Ishikawa (cell line): Measurements from ENCODE around the gene ZNF18.

Experiments used
- CEBPB ChIP-seq: IDR thresholded peaks from 2 replicates; pipeline ENCODE4 v1.6.1; 2012
- CREB1 ChIP-seq: IDR thresholded peaks from 2 replicates; pipeline ENCODE4 v1.6.1; 2012; ENCODE audit warnings: low read depth
- EGR1 ChIP-seq: IDR thresholded peaks from 2 replicates; pipeline ENCODE4 v1.6.1; 2012
- EP300 ChIP-seq: IDR thresholded peaks from 2 replicates; pipeline ENCODE4 v1.6.1; 2012; ENCODE audit warnings: borderline replicate concordance
- FOXM1 ChIP-seq: IDR thresholded peaks from 2 replicates; pipeline ENCODE4 v1.6.1; 2012; ENCODE audit warnings: low read depth, borderline replicate concordance
- MAX ChIP-seq: IDR thresholded peaks from 2 replicates; pipeline ENCODE4 v1.6.1; 2012
- NFIC ChIP-seq: IDR thresholded peaks from 2 replicates; pipeline ENCODE4 v1.6.1; 2012
- RAD21 ChIP-seq: IDR thresholded peaks from 2 replicates; pipeline ENCODE4 v1.6.1; 2012; ENCODE audit warnings: low read depth
- REST ChIP-seq: IDR thresholded peaks from 2 replicates; pipeline ENCODE4 v1.6.1; 2012; ENCODE audit warnings: low read depth, mild to moderate bottlenecking
- TAF1 ChIP-seq: IDR thresholded peaks from 2 replicates; pipeline ENCODE4 v1.6.1; 2012; ENCODE audit warnings: low read depth, mild to moderate bottlenecking
- TCF12 ChIP-seq: IDR thresholded peaks from 2 replicates; pipeline ENCODE4 v1.6.1; 2012; ENCODE audit warnings: low read depth
- TEAD4 ChIP-seq: IDR thresholded peaks from 2 replicates; pipeline ENCODE4 v1.6.1; 2012
- USF1 ChIP-seq: IDR thresholded peaks from 2 replicates; pipeline ENCODE4 v1.6.1; 2012
- YY1 ChIP-seq: IDR thresholded peaks from 2 replicates; pipeline ENCODE4 v1.6.1; 2012; ENCODE audit warnings: low read depth
- ZBTB7A ChIP-seq: IDR thresholded peaks from 2 replicates; pipeline ENCODE4 v1.6.1; 2012; ENCODE audit warnings: low read depth

The ZNF18 gene

GRCh38 chr17:11950771-11951519 lies 46.3 kb downstream of the ZNF18 start:
- TF ChIP-seq TAF1 (no peak), TEAD4 (no peak), TCF12 (no peak), YY1 (no peak), CREB1 (no peak), CEBPB (no peak), MAX (no peak), RAD21 (no peak)

- TF ChIP-seq REST (no peak), TEAD4 (no peak), ZBTB7A (no peak), RAD21 (no peak), CREB1 (no peak), USF1 (no peak)
Observed at GRCh38 chr17:11948789-11949188, 48.5 kb downstream of the ZNF18 start.

GRCh38 chr17:11944587-11944986 lies 52.7 kb downstream of the ZNF18 start:
- TF ChIP-seq REST (no peak), EGR1 (no peak), MAX (no peak), RAD21 (no peak), CREB1 (no peak), TAF1 (no peak), TEAD4 (no peak), FOXM1 (no peak), ZBTB7A (no peak), YY1 (no peak), TCF12 (no peak), USF1 (no peak), CEBPB (no peak), NFIC (no peak), EP300 (no peak)

- TF ChIP-seq REST (no peak), TCF12 (no peak), FOXM1 (no peak)
Observed at GRCh38 chr17:11943759-11944347, 53.4 kb downstream of the ZNF18 start.

- no peak for TF ChIP-seq YY1
- TF ChIP-seq EGR1, result no peak
- TF ChIP-seq MAX, result no peak
- TF ChIP-seq NFIC, result no peak
Observed at GRCh38 chr17:11940904-11941303, 56.4 kb downstream of the ZNF18 start.
